PFSK-1 (cell line): ENCODE measurements around the gene C3orf70.

ENCODE experiments used
- POLR2AphosphoS5 ChIP-seq: IDR thresholded peaks from 2 replicates; pipeline ENCODE4 v1.6.1; 2012; ENCODE audit warnings: low read depth, mild to moderate bottlenecking, control low read depth, low read length, moderate library complexity
- SIN3A ChIP-seq: IDR thresholded peaks from 2 replicates; pipeline ENCODE4 v1.6.1; 2012; ENCODE audit warnings: mild to moderate bottlenecking, low read length, moderate library complexity, borderline replicate concordance; ENCODE audit not compliant: insufficient read depth

GRCh38 chr3:185087419-185087818 lies 65.4 kb downstream of the C3orf70 start:
- TF ChIP-seq POLR2AphosphoS5 (no peak), SIN3A (no peak)
